ENCODE data around the gene RALGAPB.

Gene RALGAPB

DNA sequence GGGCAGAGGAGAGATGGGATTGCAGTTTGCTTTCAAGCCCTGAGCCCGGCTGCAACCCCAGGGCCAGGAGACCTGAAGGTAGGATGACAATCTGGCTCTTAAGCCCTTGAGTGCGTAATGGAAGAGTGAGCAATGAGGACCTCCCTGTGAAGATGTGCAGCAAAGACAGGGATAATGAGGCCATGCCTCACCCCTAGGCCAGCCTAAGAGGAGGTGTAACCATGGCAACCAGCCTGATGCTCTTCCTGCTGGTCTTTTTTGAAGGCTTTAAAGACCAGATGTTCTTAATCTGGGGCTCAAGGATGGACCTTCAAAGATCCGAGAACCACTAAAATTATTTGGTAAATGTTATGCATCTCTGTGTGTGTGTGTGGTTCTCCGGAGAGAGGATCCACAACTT is 137.2 kb downstream of the RALGAPB start:
- H3K4me3 ChIP-seq (replicated peaks; ENCODE audit: low read depth, low read length) = no peak overlapping the region
- no peak for DNase-seq (ENCODE audit: low read depth)
- TF ChIP-seq, protein P1, sequence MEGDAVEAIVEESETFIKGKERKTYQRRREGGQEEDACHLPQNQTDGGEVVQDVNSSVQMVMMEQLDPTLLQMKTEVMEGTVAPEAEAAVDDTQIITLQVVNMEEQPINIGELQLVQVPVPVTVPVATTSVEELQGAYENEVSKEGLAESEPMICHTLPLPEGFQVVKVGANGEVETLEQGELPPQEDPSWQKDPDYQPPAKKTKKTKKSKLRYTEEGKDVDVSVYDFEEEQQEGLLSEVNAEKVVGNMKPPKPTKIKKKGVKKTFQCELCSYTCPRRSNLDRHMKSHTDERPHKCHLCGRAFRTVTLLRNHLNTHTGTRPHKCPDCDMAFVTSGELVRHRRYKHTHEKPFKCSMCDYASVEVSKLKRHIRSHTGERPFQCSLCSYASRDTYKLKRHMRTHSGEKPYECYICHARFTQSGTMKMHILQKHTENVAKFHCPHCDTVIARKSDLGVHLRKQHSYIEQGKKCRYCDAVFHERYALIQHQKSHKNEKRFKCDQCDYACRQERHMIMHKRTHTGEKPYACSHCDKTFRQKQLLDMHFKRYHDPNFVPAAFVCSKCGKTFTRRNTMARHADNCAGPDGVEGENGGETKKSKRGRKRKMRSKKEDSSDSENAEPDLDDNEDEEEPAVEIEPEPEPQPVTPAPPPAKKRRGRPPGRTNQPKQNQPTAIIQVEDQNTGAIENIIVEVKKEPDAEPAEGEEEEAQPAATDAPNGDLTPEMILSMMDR (IDR thresholded peaks at IDR 0.05; ENCODE audit: low read length, missing control alignments) = no peak

DNA sequence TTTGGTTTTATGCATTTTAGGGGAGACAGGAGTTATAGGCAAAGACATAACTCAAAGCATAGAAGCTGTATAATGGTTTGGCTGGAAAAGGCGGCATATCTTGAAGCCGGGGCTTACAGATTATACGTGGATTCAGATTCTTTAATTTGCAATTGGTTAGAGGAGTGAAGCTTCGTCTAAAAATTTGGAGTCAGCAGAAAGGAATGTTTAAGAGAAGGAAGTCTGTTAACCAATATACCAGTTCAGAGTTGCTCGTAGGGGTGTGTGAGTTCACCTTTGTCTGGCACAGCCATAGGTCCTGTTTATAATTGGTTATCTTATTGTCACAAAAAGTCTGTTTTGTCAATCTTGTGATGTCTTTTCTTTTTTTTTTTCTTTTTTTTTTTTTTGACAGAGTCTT is 137.9 kb downstream of the RALGAPB start:
- no peak overlapping the region for H3K4me3 ChIP-seq (replicated peaks; ENCODE audit: low read depth, low read length)
- DNase-seq (ENCODE audit: low read depth) = peak; percentile 14
- TF ChIP-seq, protein P1 (IDR thresholded peaks at IDR 0.05; ENCODE audit: low read length, missing control alignments) = no peak

DNA sequence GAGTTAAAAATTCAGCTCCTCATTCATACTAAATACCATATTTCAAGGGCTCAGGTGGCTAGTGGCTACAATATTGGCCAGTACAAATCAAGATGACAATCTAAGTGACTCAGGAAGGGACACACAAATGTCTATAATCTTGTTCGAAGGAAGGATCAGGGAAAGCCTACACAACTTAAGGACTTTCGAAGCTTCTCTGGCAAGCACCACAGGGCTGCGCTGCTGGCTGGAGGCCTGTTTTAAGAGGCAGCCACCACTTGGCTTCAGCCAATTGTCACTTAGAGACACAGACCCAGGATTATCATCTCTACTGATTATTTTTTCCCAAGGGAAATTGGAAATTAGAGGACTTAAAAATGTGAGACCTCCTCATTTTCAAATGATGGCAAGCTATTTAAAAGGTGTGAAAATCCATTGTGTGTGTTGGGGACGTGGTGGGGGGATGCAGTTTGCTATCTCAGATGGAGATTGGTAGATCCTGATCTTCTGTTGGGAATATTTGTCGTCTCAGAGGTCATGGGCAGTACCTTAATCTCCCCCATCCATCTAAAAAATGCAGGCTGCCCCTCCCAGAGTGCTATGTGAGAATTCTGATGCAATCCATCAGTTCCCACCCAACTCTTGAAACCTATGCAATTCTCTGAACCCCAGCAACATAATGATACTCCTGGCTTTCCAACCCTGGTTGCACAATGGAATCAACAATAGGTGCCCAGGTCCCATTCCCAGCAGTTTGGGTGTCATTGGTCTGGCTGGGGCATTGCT is 140.3 kb downstream of the RALGAPB start:
- TF ChIP-seq, protein P1 (IDR thresholded peaks at IDR 0.05; ENCODE audit: low read length, missing control alignments) = no peak
- no peak overlapping the region for H3K4me3 ChIP-seq (replicated peaks; ENCODE audit: low read depth, low read length)
- no peak for DNase-seq (ENCODE audit: low read depth)

DNA sequence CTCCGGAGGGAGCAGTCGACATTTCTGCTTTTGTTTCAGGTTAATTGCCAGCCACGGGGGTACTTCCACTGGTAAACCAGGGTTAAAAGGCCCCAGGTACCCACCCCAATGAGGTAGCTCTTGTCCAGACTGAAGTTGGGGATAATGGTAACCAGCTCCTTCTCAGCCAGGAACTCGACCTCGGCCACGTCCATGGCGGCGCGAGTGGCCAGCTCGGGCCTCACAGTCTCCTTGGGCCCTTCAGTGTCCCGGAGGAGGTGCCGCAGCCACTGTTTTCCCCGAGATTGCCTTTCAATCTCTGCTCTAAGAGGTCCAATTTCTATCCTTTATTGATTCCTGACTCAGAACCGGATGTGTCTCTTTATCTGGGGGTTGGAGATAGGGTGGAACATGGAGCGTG is 142.6 kb downstream of the RALGAPB start:
- no peak overlapping the region for H3K4me3 ChIP-seq (replicated peaks; ENCODE audit: low read depth, low read length)
- TF ChIP-seq, protein P1 (IDR thresholded peaks at IDR 0.05; ENCODE audit: low read length, missing control alignments) = no peak
- no peak for DNase-seq (ENCODE audit: low read depth)

DNA sequence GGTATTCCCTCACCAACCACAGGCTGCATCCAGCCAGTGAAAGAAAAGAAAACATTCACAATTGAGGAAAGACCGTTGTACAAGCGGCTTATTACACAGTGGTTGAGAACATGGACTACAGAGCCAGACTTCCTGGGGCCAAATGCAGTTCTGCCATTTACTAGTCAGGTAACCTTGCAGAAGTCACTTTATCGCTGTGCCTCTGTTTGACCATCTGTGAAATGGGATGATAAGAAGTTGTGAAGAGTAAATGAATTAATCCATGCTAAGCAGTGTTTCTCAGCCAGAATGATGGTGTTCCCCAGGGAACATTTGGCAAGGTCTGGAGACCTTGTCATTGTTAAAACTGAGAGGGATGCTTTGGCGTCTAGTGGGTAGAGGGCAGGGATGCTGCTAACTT is 143.8 kb downstream of the RALGAPB start:
- DNase-seq (ENCODE audit: low read depth) = no peak
- no peak overlapping the region for H3K4me3 ChIP-seq (replicated peaks; ENCODE audit: low read depth, low read length)
- TF ChIP-seq, protein P1 (IDR thresholded peaks at IDR 0.05; ENCODE audit: low read length, missing control alignments) = no peak

DNA sequence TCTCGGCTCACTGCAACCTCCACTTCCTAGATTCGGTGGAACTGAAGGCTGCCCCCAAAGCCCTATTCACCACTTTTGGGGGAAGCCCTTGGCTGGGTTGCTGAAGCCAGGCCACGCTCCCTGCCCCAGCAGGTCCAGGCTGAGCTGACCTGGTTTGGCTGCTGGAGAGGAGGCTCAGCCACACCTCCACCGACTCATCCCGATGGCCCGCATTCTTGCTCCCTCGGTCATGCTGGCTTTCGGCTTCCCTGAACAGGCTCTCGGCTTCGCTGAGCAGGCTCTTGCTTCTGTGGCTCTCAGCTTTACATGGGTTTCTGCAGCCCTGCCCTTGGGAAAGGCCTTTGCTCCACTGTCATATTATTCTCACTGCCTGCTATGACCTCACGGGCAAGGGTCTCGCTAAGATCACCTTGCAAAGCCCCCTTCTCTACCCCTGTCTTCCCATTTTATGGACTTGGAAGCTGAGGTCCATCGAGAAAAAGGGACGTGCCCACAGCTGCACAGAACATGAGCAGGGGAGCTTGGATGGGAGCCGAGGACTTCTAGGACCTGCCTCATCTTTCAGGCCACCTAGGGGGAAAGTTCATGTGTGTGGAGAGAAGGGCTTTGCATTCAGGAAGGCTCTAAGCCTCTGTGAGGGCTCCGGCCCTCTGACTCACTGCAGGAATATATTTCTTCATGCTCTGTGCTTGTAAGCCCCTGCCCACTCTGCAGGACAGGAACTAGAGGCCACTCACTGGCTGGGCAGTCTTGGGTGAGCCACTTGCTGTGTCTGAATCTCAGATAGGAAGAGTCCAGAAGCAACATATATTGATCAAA is 144.6 kb downstream of the RALGAPB start:
- no peak overlapping the region for H3K4me3 ChIP-seq (replicated peaks; ENCODE audit: low read depth, low read length)
- TF ChIP-seq, protein P1 (IDR thresholded peaks at IDR 0.05; ENCODE audit: low read length, missing control alignments) = no peak
- DNase-seq (ENCODE audit: low read depth) = no peak

Measured in fibroblast of pulmonary artery (primary cell).